ENCODE results near the gene CDK6. TPM values are rescaled to one million over a fixed set of nuclear protein-coding genes. Genes with fewer than 3 reads are reported as not detected.
"Not testable (repeated sequence)": the region's sequence is repeated elsewhere in the genome, so short reads cannot be mapped to it uniquely, and the experiment has no call there.

The CDK6 gene
- total RNA-seq, 1 experiment from 2014 or later = 41.4 TPM

DNA sequence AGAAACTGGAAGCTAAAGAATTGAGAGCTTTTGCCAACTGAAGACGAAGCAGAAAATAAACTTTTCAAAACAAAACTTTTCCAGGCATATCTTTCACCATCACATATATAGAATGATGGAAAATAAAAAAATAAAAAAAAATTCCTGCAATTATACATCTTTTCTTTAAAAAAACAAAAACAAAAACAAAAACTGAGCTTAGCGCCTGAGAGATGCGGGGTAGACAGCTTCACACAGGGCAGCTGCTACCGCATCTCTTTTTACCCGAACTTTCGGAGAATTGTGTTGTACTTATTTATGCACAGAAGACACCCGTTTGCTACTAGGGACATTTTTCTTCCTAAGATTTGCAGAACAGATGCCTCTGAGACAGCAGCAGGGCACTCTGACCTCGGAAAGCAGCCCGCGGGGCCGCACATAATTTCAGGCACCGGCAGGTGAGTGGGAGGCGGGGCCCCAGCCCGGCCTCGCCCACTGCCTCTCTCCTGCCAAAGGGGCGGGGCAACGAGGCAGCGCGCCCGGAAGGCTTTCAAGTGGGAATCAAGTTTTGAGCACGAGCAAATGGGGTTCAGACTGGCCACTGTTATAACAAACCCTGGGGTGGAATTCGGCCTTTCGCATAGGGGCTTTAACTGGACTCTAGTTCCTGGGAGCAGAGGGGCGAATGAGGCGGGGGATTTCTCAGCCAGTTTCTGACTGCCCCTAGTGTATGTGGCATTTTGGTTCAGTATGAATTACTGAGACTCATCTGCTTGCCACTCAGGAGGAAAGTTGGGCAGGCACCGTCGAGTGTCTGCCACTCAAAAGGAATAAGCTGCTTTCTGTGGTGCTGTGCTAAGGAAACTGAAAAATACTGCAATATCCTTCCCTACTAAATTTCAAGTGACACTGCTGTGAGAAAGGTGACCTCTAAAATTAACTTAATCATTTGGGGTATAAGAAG lies 227.7 kb downstream of the CDK6 start:
- CTCF ChIA-PET = no interaction called here
- Histone ChIP-seq H3K4me1 (ENCODE audit: control insufficient read depth in 1 of 2, insufficient read depth in 2 of 2, low read length in 2 of 2) (peaks cover 0 to 8% of the 10 kb centered on the region in 2 experiments; a peak in 2 of 4 replicates), H3K4me2 (ENCODE audit: low read length) (peak overlapping the region; percentile 49), H2AFZ (ENCODE audit: low read depth, low read length, poor library complexity, severe bottlenecking) (no peak overlapping the region), H3K9me3 (ENCODE audit: control insufficient read depth in 1 of 2, insufficient read depth in 1 of 2, low read depth in 1 of 2, low read length in 2 of 2) (no peaks in the 10 kb centered on the region), H3K9ac (ENCODE audit: low read length) (no peak overlapping the region), H3K27ac (ENCODE audit: low read depth, low read length) (no peak overlapping the region), H3K9me2 (ENCODE audit: insufficient read depth) (no peaks in the 10 kb centered on the region), H3K27me3 (ENCODE audit: insufficient read depth, low read length) (no peaks in the 10 kb centered on the region), H3K79me2 (ENCODE audit: insufficient read depth, low read length) (no peaks in the 10 kb centered on the region), H4K20me1 (ENCODE audit: insufficient read depth) (no peaks in the 10 kb centered on the region), H3K4me3 (replicated peaks in 1 of 2; ENCODE audit: low read depth in 1 of 2, low read length in 2 of 2) (0 out of 4 replicates have a peak overlapping the region, but pooled peaks of 1 of the 2 experiments have one; percentile 7), H3K36me3 (ENCODE audit: control insufficient read depth in 1 of 2, insufficient read depth in 2 of 2, low read length in 2 of 2) (0 out of 4 replicates have a peak, but pooled peaks cover 0 to 4% of the 10 kb centered on the region in 2 experiments)
- RAD21 ChIA-PET (ENCODE audit: low non-redundant PET in 1 of 2, low total read pairs in 2 of 2, uncharacterized antibody in 2 of 2, unreplicated experiment in 2 of 2) = no interaction called here
- no peak for DNase-seq (ENCODE audit: low read depth, low spot score)
- peak; percentile 84 for ATAC-seq
- no TSS peak for BruUV-seq (replicated peaks)
- intact Hi-C loops (cut with micrococcal nuclease) = no loop called here
- TF ChIP-seq CTCF (IDR thresholded peaks at IDR 0.05 in 2 of 3, conservative IDR thresholded peaks at IDR 0.05 in 1 of 3; ENCODE audit: borderline replicate concordance in 1 of 3, insufficient read depth in 1 of 3, low read depth in 2 of 3, low read length in 2 of 3) (no peak), JUND (IDR thresholded peaks at IDR 0.05) (no peak), ZFX (IDR thresholded peaks at IDR 0.05) (no peak), TCF7L2 (IDR thresholded peaks at IDR 0.05; ENCODE audit: borderline replicate concordance, extremely low read depth, insufficient read depth, insufficient read length) (peak; percentile 52), ELF1 (IDR thresholded peaks at IDR 0.05; ENCODE audit: borderline replicate concordance, low read depth) (no peak)
- POLR2A ChIA-PET = no interaction called here

DNA sequence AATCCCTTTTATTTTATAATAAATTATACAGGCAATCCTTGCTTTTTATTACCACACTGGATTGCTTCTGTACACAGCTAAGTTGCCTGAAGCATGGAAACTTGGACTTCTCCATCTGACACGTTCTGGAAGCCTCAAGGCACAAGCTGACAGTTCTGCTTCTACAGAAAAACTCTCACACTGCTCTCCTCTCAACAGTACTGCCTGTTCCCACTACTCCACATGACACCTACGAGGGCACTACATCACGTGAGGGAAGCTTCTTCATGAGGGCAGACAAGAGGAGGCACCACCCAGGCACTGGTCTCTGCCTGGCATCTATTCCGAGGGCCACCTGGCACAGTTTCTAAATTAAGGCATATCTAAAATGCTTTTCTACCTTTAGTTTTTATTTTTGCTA lies 229.4 kb downstream of the CDK6 start:
- intact Hi-C loops (cut with micrococcal nuclease) = no loop called here
- no peak overlapping the region for H3K9ac ChIP-seq (ENCODE audit: low read length)
- no peak for ATAC-seq
- H3K4me1 ChIP-seq (ENCODE audit: control insufficient read depth in 1 of 2, insufficient read depth in 2 of 2, low read length in 2 of 2) = peaks cover 0 to 8% of the 10 kb centered on the region in 2 experiments; a peak in 2 of 4 replicates
- ChIA-PET POLR2A (no interaction called here), CTCF (no interaction called here), RAD21 (ENCODE audit: low non-redundant PET in 1 of 2, low total read pairs in 2 of 2, uncharacterized antibody in 2 of 2, unreplicated experiment in 2 of 2) (no interaction called here)
- no peaks in the 10 kb centered on the region for H4K20me1 ChIP-seq (ENCODE audit: insufficient read depth)
- no peaks in the 10 kb centered on the region for H3K27me3 ChIP-seq (ENCODE audit: insufficient read depth, low read length)
- H3K36me3 ChIP-seq (ENCODE audit: control insufficient read depth in 1 of 2, insufficient read depth in 2 of 2, low read length in 2 of 2) = no peaks in the 10 kb centered on the region
- no peak for DNase-seq (ENCODE audit: low read depth, low spot score)
- no peaks in the 10 kb centered on the region for H3K9me3 ChIP-seq (ENCODE audit: control insufficient read depth in 1 of 2, insufficient read depth in 1 of 2, low read depth in 1 of 2, low read length in 2 of 2)
- no peak overlapping the region for H3K4me2 ChIP-seq (ENCODE audit: low read length)
- BruUV-seq (replicated peaks) = no TSS peak
- no peak overlapping the region for H2AFZ ChIP-seq (ENCODE audit: low read depth, low read length, poor library complexity, severe bottlenecking)
- no peaks in the 10 kb centered on the region for H3K9me2 ChIP-seq (ENCODE audit: insufficient read depth)
- H3K79me2 ChIP-seq (ENCODE audit: insufficient read depth, low read length) = no peaks in the 10 kb centered on the region
- TF ChIP-seq, protein P1, sequence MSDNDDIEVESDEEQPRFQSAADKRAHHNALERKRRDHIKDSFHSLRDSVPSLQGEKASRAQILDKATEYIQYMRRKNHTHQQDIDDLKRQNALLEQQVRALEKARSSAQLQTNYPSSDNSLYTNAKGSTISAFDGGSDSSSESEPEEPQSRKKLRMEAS (IDR thresholded peaks at IDR 0.05) = no peak
- H3K4me3 ChIP-seq (replicated peaks in 1 of 2; ENCODE audit: low read depth in 1 of 2, low read length in 2 of 2) = no peak overlapping the region
- H3K27ac ChIP-seq (ENCODE audit: low read depth, low read length) = no peak overlapping the region

DNA sequence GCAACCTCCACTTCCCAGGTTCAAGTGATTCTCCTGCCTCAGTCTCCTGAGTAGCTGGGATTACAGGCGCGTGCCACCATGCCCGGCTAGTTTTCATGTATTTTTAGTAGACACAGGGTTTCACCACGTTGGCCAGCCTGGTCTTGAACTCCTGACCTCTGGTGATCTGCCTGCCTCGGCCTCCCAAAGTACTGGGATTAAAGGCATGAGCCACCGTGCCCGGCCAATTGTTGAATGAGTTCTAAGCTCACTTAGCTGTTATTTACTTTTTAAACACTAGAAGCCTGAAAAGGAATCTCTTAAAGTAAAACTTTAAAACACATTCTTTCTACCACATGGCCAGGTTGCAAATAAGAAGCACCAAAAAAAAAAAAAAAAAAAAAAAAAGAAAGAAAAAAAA lies 231.9 kb downstream of the CDK6 start:
- H3K9ac ChIP-seq (ENCODE audit: low read length); H3K4me2 ChIP-seq (ENCODE audit: low read length); H3K4me3 ChIP-seq (replicated peaks in 1 of 2; ENCODE audit: low read depth in 1 of 2, low read length in 2 of 2); H3K27ac ChIP-seq (ENCODE audit: low read depth, low read length); CTCF ChIA-PET; H3K9me2 ChIP-seq (ENCODE audit: insufficient read depth); intact Hi-C loops (cut with micrococcal nuclease); H3K27me3 ChIP-seq (ENCODE audit: insufficient read depth, low read length); H3K4me1 ChIP-seq (ENCODE audit: control insufficient read depth in 1 of 2, insufficient read depth in 2 of 2, low read length in 2 of 2); BruUV-seq (replicated peaks); H3K36me3 ChIP-seq (ENCODE audit: control insufficient read depth in 1 of 2, insufficient read depth in 2 of 2, low read length in 2 of 2); DNase-seq (ENCODE audit: low read depth, low spot score); RAD21 ChIA-PET (ENCODE audit: low non-redundant PET in 1 of 2, low total read pairs in 2 of 2, uncharacterized antibody in 2 of 2, unreplicated experiment in 2 of 2); ATAC-seq; H3K79me2 ChIP-seq (ENCODE audit: insufficient read depth, low read length); H4K20me1 ChIP-seq (ENCODE audit: insufficient read depth); POLR2A ChIA-PET; H3K9me3 ChIP-seq (ENCODE audit: control insufficient read depth in 1 of 2, insufficient read depth in 1 of 2, low read depth in 1 of 2, low read length in 2 of 2); H2AFZ ChIP-seq (ENCODE audit: low read depth, low read length, poor library complexity, severe bottlenecking): not testable (repeated sequence)

Data from HCT116 (cell line).